Esophagus (tissue), 2 donors: ENCODE results near the gene HIGD1A. TPM values are rescaled to one million over a fixed set of nuclear protein-coding genes. Genes with fewer than 3 reads are reported as not detected.

ENCODE experiments used
- H3K27ac ChIP-seq, 2 donors: one replicate each; pipeline ENCODE4 v1.5.1; 2013; ENCODE audit warnings: low read depth in 2 of 2, mild to moderate bottlenecking in 2 of 2, inconsistent platforms in 1 of 2, low read length in 1 of 2, moderate library complexity in 1 of 2
- H3K27me3 ChIP-seq, 2 donors: one replicate each; pipeline ENCODE4 v1.6.1; 2013; ENCODE audit warnings: low read length in 2 of 2, control low read depth in 1 of 2, mild to moderate bottlenecking in 1 of 2; ENCODE audit not compliant: insufficient read depth in 2 of 2, control insufficient read depth in 1 of 2
- H3K36me3 ChIP-seq, 2 donors: one replicate each; pipeline ENCODE4 v1.6.1; 2013; ENCODE audit warnings: low read length in 1 of 2; ENCODE audit not compliant: control insufficient read depth in 2 of 2, insufficient read depth in 2 of 2
- H3K4me1 ChIP-seq, 2 donors: one replicate each; pipeline ENCODE4 v1.6.1; 2013; ENCODE audit warnings: low read length in 1 of 2; ENCODE audit not compliant: control insufficient read depth in 2 of 2, insufficient read depth in 2 of 2
- H3K4me3 ChIP-seq, 2 donors: one replicate each; pipeline ENCODE4 v1.5.1; 2013; ENCODE audit warnings: low read length in 2 of 2, mild to moderate bottlenecking in 2 of 2, low read depth in 1 of 2, moderate library complexity in 1 of 2
- H3K9me3 ChIP-seq, 2 donors: one replicate each; pipeline ENCODE4 v1.6.1; 2013; ENCODE audit warnings: mild to moderate bottlenecking in 2 of 2, low read depth in 1 of 2, low read length in 1 of 2, moderate library complexity in 1 of 2; ENCODE audit not compliant: control insufficient read depth in 2 of 2, insufficient read depth in 1 of 2
- WGBS, 2 donors: extraction: QIAGEN DNeasy Blood & Tissue Kit; methylation state at CpG; one replicate each; pipeline ENCODE4 v1.1.7; 2013; 5-methylcytosine and 5-hydroxymethylcytosine counted together
- polyA plus RNA-seq, 2 donors: library from polyadenylated mRNA; stranded (reverse); fragments of 200-250 nt; gene quantifications; one replicate each; pipeline ENCODE4 v1.2.3, GENCODE V29; 2013
- donor health status: healthy with polysubstance abuse.
- donor health status: Bipolar disorder and iron deficiency.

HIGD1A gene
- polyA plus RNA-seq, 2 donors: 137 to 161 TPM

- Histone ChIP-seq H3K36me3 (no peaks in the 10 kb centered on the region), H3K9me3 (no peaks in the 10 kb centered on the region), H3K4me3 (peak overlapping the region; percentile 75 to 81), H3K27me3 (no peaks in the 10 kb centered on the region), H3K27ac (peak overlapping the region; percentile 94 to 99), H3K4me1 (peaks cover 0 to 6% of the 10 kb centered on the region in 2 donors)
- WGBS, 2 donors: 32 to 35% methylated on average over 11 of the region's 11 CpGs
Measured at GRCh38 chr3:42802876-42803413, 1.3 kb downstream of the HIGD1A start.

GRCh38 chr3:42801784-42802183, 2.5 kb downstream of the HIGD1A start:
- WGBS, 2 donors: 89 to 90% methylated on average over 4 of the region's 4 CpGs
- no peak overlapping the region for H3K27ac ChIP-seq
- H3K4me3 ChIP-seq: no peak overlapping the region
- H3K9me3 ChIP-seq: no peaks in the 10 kb centered on the region
- H3K4me1 ChIP-seq: peaks cover 0 to 6% of the 10 kb centered on the region in 2 donors
- no peaks in the 10 kb centered on the region for H3K27me3 ChIP-seq
- no peaks in the 10 kb centered on the region for H3K36me3 ChIP-seq

GRCh38 chr3:42801048-42801620, 3.2 kb downstream of the HIGD1A start:
- Histone ChIP-seq H3K9me3 (no peaks in the 10 kb centered on the region), H3K36me3 (no peaks in the 10 kb centered on the region), H3K4me1 (peaks cover 0 to 6% of the 10 kb centered on the region in 2 donors), H3K27ac (peak overlapping the region in 1 of 2 donors; percentile 64), H3K27me3 (no peaks in the 10 kb centered on the region), H3K4me3 (peak overlapping the region in 1 of 2 donors; percentile 7)
- WGBS, 2 donors: 85 to 88% methylated on average over 3 of the region's 3 CpGs

- no peaks in the 10 kb centered on the region for H3K27me3 ChIP-seq
- H3K9me3 ChIP-seq: no peaks in the 10 kb centered on the region
- 84 to 94% methylated on average over 2 of the region's 2 CpGs for WGBS, 2 donors
- H3K4me1 ChIP-seq: peaks cover 0 to 4% of the 10 kb centered on the region in 2 donors
- no peak overlapping the region for H3K27ac ChIP-seq
- H3K36me3 ChIP-seq: no peaks in the 10 kb centered on the region
- H3K4me3 ChIP-seq: no peak overlapping the region
Measured at GRCh38 chr3:42800251-42800650, 4.0 kb downstream of the HIGD1A start.

GRCh38 chr3:42799376-42799775, 4.9 kb downstream of the HIGD1A start:
- H3K4me1 ChIP-seq: peaks cover 0 to 2% of the 10 kb centered on the region in 2 donors
- no peaks in the 10 kb centered on the region for H3K36me3 ChIP-seq
- WGBS, 2 donors: 78 to 79% methylated on average over 7 of the region's 7 CpGs
- no peaks in the 10 kb centered on the region for H3K27me3 ChIP-seq
- H3K4me3 ChIP-seq: no peak overlapping the region
- no peaks in the 10 kb centered on the region for H3K9me3 ChIP-seq
- H3K27ac ChIP-seq: no peak overlapping the region

- 88 to 94% methylated on average over 4 of the region's 5 CpGs for WGBS, 2 donors
- H3K27me3 ChIP-seq: no peaks in the 10 kb centered on the region
- H3K4me1 ChIP-seq: peaks cover 0 to 2% of the 10 kb centered on the region in 2 donors
- no peaks in the 10 kb centered on the region for H3K9me3 ChIP-seq
- no peak overlapping the region for H3K27ac ChIP-seq
- no peak overlapping the region for H3K4me3 ChIP-seq
- H3K36me3 ChIP-seq: peaks cover 0 to 5% of the 10 kb centered on the region in 2 donors
Measured at GRCh38 chr3:42796332-42796885, 7.9 kb downstream of the HIGD1A start.

- H3K27me3 ChIP-seq: no peaks in the 10 kb centered on the region
- WGBS, 2 donors: 91% methylated on average over 2 of the region's 2 CpGs
Measured at GRCh38 chr3:42795621-42796181, 8.6 kb downstream of the HIGD1A start.

GRCh38 chr3:42790714-42791229, 13.5 kb downstream of the HIGD1A start:
- H3K4me1 ChIP-seq: no peaks in the 10 kb centered on the region
- no peak overlapping the region for H3K4me3 ChIP-seq
- no peaks in the 10 kb centered on the region for H3K9me3 ChIP-seq
- no peaks in the 10 kb centered on the region for H3K27me3 ChIP-seq
- peaks cover 0 to 5% of the 10 kb centered on the region in 2 donors for H3K36me3 ChIP-seq
- WGBS, 2 donors: 58% methylated on average over 6 of the region's 6 CpGs
- no peak overlapping the region for H3K27ac ChIP-seq

More at GRCh38 chr3:42795621-42796181, 8.6 kb downstream of the HIGD1A start:
- Histone ChIP-seq H3K4me3 (no peak overlapping the region), H3K9me3 (no peaks in the 10 kb centered on the region), H3K36me3 (peaks cover 0 to 5% of the 10 kb centered on the region in 2 donors), H3K27ac (no peak overlapping the region), H3K4me1 (no peaks in the 10 kb centered on the region)

GRCh38 chr3:42786631-42787030, 17.7 kb downstream of the HIGD1A start:
- no peak overlapping the region for H3K4me3 ChIP-seq
- H3K4me1 ChIP-seq: no peaks in the 10 kb centered on the region
- 98 to 99% methylated on average over 2 of the region's 2 CpGs for WGBS, 2 donors
- no peaks in the 10 kb centered on the region for H3K9me3 ChIP-seq
- H3K36me3 ChIP-seq: no peaks in the 10 kb centered on the region
- no peak overlapping the region for H3K27ac ChIP-seq
- H3K27me3 ChIP-seq: no peaks in the 10 kb centered on the region
